GM08714 (cell line): ENCODE data around the gene PHYH.
"Not testable (repeated sequence)": the region's sequence is repeated elsewhere in the genome, so short reads cannot be mapped to it uniquely, and the experiment has no call there.

ENCODE experiments used
- H3K4me3 ChIP-seq: fragments of 200-500 bp; sonication (Bioruptor generic); 2 replicates; pipeline ENCODE4 v1.5.1; 2014; ENCODE audit warnings: mild to moderate bottlenecking, low read length, inconsistent platforms
- ZNF274 ChIP-seq: IDR thresholded peaks from 2 replicates; pipeline ENCODE4 v1.6.1; 2012; ENCODE audit warnings: mild to moderate bottlenecking, low read depth, low read length

Gene PHYH

GRCh38 chr10:13268841-13269240 lies 31.0 kb downstream of the PHYH start:
- TF ChIP-seq ZNF274, result no peak
- H3K4me3 ChIP-seq, result no peak overlapping the region

DNA sequence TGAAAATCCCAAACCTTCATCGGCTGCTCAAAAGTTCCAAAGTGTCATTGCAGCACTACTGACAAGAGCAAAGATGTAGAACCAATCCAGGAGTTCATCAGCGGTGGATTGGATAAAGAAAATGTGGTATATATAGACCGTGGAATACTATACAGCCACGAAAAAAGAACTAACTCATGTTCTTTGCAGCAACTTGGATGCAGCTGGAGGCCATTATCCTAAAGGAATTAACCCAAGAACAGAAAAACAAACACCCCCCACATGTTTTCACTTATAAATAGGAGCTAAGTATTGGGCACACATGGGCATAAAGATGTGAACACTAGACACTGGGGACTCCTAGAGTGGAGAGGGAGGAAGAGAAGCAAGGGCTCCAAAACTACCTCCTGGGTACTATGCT lies 31.6 kb downstream of the PHYH start:
- TF ChIP-seq ZNF274, result no peak
- no peak overlapping the region for H3K4me3 ChIP-seq

DNA sequence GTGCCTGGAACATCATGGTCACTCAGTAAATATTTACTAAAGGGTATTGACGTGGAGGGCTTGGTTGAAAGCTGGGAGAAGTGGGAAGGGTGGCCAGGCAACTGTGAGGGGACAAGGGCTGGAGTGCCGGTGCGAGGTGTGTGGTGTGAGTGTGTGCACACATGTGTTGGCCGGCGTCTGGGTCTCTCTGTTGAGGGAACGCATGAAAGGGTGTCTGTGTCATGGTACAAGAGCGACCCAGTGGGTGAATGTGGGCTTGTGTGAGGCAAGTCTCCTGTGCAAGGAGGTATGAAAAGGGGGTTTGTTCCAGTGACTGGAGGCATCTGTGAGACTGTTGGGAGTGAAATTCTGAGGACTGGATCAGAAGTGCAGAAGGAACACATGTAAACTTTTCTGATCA lies 36.3 kb downstream of the PHYH start:
- TF ChIP-seq ZNF274, result no peak

GRCh38 chr10:13262433-13262832 lies 37.4 kb downstream of the PHYH start:
- H3K4me3 ChIP-seq, result no peak overlapping the region
- no peak for TF ChIP-seq ZNF274

More for the DNA sequence above, 36.3 kb downstream of the PHYH start:
- no peak overlapping the region for H3K4me3 ChIP-seq

GRCh38 chr10:13257621-13258140 lies 42.2 kb downstream of the PHYH start:
- no peak for TF ChIP-seq ZNF274
- H3K4me3 ChIP-seq, result no peak overlapping the region

DNA sequence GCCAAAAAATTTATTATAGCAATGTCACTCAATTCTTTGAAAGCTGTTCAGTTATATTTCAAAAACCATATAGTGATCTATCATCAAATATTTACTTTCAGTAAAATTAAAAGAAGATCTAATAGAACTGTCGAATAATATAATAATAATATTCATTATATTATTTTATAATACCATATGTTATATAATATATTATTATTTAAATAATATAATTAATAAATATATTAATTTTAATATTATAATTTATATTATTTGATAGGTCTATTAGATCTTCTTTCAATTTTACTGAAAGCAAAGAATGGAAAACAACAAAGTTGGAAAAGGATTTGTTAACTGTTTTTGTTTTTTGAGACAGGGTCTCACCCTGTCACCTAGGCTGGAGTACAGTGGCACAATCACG lies 43.2 kb downstream of the PHYH start:
- no peak overlapping the region for H3K4me3 ChIP-seq
- TF ChIP-seq ZNF274, result no peak

DNA sequence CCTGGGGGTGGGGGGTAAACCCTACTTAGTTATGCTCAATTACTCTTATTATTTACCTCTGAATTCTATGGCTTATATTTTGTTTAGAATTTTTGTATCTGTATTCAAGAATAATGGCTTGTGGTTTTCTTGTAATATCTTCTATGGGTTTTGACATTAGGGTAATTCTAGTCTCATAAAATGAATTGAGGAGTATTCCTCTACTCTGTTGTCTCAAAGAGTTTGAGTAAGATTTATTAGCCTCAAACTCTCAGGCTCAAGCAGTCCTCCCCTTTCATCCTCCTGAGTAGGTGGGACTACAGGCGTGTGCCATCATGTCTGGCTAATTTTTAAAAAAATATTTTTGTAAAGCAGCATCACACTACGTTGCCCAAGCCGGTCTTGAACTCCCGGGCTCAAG lies 46.1 kb downstream of the PHYH start:
- H3K4me3 ChIP-seq, result no peak overlapping the region

GRCh38 chr10:13247784-13248183 lies 52.1 kb downstream of the PHYH start:
- TF ChIP-seq ZNF274, result no peak
- H3K4me3 ChIP-seq, result no peak overlapping the region

More for the DNA sequence above, 46.1 kb downstream of the PHYH start:
- no peak for TF ChIP-seq ZNF274

GRCh38 chr10:13247246-13247645 lies 52.6 kb downstream of the PHYH start:
- H3K4me3 ChIP-seq, result no peak overlapping the region
- no peak for TF ChIP-seq ZNF274

GRCh38 chr10:13242260-13242659 lies 57.6 kb downstream of the PHYH start:
- not testable (repeated sequence) for H3K4me3 ChIP-seq

DNA sequence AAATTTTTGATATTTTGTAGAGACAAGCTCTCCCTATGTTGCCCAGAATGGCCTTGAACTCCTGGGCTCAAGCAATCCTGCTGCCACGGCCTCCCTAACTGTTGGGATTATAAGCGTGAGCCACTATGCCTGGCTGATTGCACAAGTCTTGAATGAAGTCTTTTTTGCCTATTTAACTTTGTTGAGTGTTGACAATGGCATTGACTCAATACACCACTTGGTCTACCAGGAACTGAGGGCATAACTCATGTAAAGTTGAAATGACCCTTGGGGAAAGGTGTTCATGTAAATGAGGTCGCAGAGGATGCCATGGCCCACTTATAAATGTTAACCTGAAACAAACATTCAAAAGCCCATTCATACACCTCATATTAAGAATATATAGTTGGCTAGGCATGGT lies 58.3 kb downstream of the PHYH start:
- no peak overlapping the region for H3K4me3 ChIP-seq
- no peak for TF ChIP-seq ZNF274

GRCh38 chr10:13239923-13240322 lies 59.9 kb downstream of the PHYH start:
- H3K4me3 ChIP-seq, result no peak overlapping the region
- TF ChIP-seq ZNF274, result no peak

GRCh38 chr10:13238271-13239077 lies 61.4 kb downstream of the PHYH start:
- no peak for TF ChIP-seq ZNF274
- H3K4me3 ChIP-seq, result no peak overlapping the region

DNA sequence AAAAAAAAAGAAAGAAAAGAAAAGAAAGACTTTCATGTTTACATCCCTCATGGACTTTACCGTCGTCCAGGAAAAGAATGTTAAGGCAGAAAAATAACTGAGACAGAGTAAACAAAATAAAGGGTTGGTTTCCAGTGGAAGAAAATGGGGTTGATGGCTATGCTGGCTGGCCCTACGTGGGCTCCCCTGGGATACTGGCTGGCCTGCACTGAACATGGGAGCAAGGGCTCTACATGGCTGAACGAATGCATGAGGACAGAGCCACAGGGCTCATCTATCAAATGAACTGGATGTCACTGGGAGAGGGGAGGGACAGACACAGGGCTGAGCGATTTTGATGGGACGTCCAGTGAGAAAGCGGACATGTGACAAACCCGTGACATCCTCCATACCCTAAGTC lies 63.2 kb downstream of the PHYH start:
- H3K4me3 ChIP-seq, result no peak overlapping the region
- TF ChIP-seq ZNF274, result no peak

GRCh38 chr10:13234736-13235135 lies 65.1 kb downstream of the PHYH start:
- H3K4me3 ChIP-seq, result not testable (repeated sequence)

GRCh38 chr10:13234172-13234571 lies 65.7 kb downstream of the PHYH start, which contains the start of gene UCMA:
TSS of gene UCMA (minus strand) at chr10:13234374. CDS start at chr10:13234258, 116 bp downstream.
- no peak for TF ChIP-seq ZNF274
- no peak within 1 kb of the TSS for H3K4me3 ChIP-seq

DNA sequence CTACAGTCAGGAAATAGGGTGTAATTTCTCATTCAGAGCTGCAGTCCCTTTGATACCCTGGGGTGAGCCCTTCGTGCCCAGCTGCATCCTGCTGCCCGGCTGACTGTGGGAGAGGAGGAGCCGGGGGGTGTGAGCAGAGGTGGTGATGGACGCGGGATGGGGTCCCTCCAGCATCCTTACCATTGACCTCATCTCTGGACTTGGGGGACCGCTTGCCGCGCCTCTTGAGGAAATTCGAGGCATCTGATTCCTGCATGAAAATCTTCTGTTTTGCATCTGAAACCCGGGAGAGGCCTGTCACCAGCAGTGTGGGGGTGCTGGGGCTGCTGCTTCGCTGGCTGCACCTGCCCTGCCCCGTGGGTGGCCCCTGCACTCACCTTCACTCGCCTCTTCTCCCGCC lies 66.5 kb downstream of the PHYH start:
- no peak overlapping the region for H3K4me3 ChIP-seq
- no peak for TF ChIP-seq ZNF274
